GM12872 (cell line): ENCODE measurements around the gene CCDC40.

ENCODE experiments used
- CTCF ChIP-seq: IDR thresholded peaks from 3 replicates; pipeline ENCODE4 v1.5.1; 2011; ENCODE audit warnings: low read depth, mild to moderate bottlenecking, low read length, moderate library complexity; ENCODE audit not compliant: insufficient read depth

CCDC40 gene

GRCh38 chr17:80105762-80106161, 69.3 kb downstream of the CCDC40 start:
- no peak for TF ChIP-seq CTCF

DNA sequence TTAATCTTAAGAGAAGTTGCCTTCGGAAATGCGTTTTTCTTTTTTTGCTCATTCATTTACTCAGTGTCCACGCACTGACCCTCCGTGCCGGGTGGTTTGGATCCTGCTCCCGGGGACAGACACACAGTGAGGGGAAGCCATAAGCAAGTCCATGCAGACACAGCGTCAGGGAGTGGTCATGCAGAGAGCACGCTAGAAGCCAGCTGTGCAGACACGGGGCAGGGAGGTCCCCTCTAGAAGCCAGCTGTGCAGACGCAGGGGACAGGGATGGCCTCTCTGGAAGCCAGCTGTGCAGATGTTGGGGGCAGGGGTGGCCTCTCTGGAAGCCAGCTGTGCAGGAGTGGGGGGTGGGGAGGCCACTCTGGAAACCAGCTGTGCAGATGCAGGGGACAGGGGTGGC, 69.7 kb downstream of the CCDC40 start:
- TF ChIP-seq CTCF = no peak

DNA sequence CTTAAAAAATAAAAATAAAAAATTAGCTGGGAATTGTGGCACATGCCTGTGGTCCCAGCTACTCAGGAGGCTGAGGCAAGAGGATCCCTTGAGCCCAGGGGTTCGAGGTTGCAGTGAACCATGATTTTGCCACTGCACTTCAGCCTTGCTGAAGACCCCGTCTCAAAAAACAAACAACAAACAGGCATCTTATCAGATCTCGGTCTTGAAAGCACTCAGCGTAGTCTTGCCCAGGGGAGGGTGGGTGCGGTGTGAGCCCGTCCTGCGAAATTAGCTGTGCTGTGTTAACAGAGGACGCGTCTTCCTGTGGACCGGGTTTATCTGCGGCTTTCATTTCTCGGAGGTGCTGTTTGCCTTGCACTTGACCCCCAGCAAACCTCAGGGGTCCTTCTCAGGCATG, 70.3 kb downstream of the CCDC40 start:
- TF ChIP-seq CTCF = no peak

GRCh38 chr17:80107231-80108021, 71.0 kb downstream of the CCDC40 start:
- no peak for TF ChIP-seq CTCF

GRCh38 chr17:80108036-80108971, 71.9 kb downstream of the CCDC40 start:
- no peak for TF ChIP-seq CTCF

GRCh38 chr17:80109066-80109660, 72.7 kb downstream of the CCDC40 start:
- TF ChIP-seq CTCF = no peak
